ENCODE data around the gene MYO5A.

MYO5A gene

DNA sequence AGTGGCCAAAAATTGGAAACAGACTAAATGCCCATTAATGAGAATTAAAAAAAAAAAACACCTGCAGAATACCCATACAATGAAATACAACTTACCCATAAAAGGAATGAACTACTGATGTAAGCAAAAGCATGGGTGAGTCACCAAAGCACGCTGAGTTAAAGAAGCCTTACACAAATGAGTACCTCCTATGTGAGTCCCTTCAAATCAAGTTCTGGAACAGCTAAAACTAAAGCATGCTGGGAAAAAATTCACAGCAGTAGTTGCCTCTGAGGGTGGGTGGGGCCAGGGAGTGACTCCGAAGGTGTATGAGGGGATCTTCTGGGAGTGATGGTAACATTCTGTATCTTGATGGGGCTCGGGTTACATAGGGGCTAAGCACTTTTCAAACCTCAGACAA is 244.5 kb downstream of the MYO5A start:
- no peak for DNase-seq

DNA sequence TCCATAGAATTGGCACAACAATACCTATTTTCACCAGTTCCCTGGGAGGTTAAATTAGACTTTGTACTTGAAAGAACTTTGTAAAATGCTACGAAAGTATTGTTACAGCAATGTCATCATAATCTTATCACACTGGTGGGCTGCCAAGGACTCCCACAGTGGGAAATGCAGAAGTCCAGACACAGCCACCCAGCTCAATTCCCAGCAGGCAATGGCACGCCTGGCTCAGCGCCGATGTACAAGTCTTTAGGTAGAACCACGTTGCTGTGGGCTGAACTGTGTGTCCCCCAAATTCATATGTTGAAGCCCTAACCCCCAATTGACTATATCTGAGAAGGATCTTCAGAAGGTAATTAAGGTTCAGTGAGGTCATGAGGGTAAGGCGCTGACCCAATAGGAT is 245.4 kb downstream of the MYO5A start:
- no peak for DNase-seq

DNA sequence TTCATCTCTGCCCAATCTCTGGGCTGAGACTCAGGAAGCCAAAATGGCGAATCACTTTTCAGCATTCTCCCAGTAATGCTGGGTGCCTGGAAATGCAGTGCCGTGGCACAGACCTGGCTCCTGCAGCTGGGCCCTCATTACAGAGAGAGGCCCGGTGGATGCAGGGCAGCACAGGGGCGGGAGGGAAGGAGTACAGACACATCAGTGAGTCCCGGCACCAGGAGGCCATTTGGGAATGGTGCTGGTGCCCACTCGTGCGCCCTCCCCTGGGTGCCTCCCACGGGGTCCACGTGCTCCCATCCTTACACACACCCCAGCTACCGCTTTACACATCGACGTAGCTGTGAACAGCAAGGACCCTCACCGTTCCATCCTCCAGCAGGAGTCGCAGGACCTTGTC is 246.3 kb downstream of the MYO5A start:
- DNase-seq: no peak

DNA sequence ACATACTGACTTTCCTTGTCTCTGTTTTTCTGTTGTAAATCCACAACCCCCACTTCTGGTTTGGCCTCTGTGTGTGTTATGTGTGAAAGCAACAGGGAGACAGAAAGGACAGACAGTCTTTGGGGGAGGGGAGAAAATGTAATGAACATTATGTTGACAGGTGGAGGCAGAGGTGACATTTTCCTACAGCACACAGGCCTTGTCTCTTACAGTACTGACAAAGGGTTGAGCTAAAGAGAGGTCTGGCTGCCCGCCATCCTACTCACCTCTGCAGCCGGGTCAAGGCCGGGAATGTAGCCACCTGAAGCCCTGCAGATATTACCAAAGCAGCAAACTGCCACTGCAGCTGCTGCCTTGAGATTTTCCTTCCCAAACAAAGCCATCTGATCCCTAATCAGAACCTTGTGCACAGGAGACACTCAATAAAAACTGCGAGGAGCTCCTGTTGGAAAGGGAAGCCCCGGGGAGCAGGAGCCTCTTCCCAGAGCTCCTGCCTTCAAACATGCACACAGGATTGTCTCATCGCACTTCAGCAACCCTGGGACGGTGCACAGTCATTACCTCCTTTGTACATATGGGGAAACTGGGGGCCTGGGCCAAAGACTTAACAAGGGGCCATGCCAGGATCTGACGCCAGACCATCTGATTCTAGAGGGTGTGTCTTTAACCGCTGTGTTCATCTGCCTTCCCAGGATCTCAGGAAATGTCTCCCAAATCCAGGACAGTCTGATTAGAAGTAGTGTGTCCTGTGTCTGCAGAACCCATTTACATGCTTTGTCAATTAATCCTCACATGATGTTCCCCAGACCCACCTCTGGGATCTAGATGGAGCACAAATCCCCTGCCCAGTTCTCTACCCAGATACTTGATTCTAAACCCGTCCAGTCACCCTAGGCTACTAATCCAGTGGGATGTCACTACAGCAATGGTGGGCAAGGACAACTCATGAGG is 247.3 kb downstream of the MYO5A start:
- DNase-seq: no peak

DNA sequence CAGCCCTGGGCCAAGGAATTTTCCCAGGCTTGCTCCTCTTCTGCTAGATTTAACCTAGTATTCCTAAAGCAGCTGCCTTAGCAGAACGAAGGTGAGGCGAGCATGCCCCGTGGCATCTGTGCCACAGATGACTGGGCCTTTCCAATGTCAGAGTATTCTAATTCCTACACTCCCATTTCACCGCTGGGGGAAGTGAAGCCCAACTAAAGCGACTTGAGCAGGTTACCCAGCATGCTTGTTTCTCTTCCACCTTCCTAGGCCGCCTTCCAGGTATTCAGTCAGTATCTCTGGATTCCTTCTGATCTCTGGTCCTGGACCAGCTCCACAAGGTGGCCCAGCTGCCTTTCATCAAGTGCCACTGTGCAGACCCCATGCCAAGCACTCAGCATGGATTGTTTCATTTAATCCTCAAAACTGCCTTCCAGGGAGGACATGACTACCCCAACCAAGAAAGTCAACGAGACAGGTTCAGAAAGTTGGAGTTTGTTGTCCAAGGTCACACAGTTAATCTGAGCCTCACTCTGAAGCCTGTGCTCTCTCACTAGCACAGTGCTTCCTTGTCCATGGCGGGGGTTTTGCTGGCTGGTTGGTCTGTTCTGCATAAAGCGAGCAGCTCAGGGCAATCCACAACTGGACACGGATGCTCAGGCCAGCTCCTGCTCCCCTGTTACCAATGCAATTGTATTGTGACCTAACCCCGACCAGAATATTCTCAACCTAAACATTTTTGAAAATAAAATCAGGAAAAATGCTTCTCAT is 248.2 kb downstream of the MYO5A start:
- no peak for DNase-seq

DNA sequence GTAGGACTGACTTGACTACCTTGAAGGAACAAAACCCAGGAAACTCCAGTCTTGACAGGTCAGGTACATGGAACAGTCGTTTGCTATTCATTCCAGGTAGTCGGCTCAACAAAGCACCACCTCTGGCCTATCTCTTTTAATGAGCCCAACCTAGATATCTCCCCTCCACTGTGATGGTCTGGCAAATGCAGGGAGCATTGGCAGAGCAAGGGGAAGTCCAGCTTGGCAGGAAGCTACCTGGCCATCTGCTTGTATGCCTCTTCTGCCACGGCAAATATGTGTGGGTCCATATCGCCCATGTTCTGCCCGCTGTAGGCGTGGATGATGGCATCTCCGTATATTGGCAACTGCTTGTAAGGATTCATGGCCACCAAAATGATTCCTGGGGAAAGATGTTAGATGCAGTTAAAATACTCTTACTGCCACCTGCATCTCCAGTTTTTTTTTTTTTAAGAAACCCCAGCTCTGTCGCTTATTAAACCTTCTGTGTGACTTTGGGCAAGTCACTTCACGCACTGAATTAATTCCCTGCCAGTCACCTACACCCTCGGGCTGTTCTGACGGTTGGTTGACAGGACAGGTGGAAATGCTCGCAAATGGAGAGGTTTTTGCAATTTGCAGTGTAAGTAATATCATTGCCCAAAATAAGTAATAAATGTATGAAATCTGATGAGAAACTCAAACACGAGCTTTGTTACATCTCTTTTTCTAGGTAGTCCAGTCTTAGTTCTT is 249.9 kb downstream of the MYO5A start:
- DNase-seq: no peak

DNA sequence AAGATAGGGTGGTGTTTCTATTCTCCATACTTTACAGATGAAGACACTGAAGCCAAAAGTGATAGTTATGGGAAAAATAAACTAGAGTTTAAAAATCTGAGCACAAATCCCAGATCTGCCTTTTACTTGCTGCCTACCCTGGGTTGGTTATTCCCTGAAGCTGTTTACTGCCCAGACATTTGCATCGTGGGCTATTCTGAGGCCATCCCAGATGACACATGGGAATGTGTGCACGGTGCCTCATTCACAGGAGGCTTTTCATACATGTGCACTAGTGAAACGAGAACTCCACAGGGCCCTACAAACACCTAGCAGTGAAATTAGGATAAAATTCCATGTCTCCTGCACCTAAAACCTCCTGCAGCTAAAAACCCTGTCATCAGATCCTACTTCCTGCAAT is 250.5 kb downstream of the MYO5A start:
- no peak for DNase-seq

DNA sequence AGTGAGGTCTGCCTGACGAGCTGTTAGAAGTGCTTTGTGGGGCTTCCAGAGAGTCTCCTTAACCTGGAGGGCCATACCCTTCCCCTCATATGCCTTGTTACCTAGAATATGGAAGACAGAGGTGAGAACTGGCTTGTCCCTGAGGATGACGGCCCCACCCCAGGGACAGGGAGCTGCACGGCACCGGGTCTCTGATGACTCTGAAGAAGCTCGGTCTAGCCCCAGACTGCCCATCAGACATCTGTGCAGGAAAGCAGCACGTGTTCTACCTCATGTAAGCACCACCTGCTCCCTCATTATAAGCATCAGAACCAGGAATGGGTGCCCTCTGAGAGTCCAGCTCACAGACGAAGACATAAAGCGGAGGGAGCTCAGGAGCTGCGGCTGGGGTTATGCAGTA is 251.1 kb downstream of the MYO5A start:
- no peak for DNase-seq

DNA sequence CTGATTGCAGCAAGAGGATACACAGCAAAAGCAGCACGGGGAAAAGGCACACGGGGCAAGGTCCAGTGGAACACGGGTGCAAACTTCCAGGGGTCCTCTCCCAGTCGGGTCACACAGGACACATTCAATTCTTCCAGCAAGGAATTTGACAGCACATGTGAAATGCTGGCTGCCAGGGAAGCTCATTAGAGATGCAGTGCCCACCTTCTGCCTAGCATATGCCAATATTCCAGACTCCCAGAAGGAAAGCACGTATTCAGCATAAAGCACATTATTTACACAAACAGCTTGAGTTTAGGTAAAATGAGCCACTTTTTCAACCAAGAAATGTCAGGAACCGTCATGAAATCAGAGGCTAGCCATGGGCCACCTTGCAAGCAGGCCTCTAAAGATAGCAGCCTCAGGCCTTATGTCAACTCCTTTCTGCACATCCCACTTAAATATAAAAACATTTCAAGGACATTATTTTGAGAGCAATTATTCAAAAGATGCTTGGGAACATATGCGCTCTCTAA is 252.4 kb downstream of the MYO5A start:
- no peak for DNase-seq

DNA sequence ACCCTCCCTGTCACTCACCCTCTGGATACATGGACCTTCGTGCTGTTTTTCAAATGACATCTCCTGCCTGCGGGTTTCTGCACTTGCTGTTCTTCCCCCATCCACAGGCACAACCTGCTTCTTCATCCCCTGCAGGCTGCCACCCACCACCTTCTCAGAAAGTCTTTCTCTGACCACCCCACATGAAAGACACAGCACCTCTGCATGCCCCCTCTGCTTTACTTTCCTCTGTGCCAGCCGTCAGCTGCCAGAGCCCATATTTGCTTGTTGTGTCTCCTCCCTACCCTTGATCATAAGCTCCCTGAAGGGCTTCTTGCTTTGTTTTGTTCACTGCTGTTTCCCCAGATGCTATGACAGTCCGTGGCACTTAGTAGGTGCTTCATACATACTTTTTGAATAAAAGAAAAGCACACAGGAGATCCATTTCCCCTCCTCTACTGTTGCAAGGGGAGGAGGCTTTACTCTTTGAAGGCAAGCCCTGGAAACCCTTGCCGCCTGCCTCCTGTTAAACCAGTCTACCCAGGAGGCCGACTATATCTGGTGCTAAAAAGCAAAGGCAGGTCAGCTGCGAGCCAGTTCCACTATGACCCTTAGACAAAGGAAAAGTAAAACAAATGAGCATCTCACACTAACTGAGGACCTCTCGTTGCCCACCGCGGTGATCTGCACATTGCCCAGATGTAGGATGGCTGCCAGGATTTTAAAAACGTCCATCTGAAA is 265.0 kb downstream of the MYO5A start:
- DNase-seq: no peak

DNA sequence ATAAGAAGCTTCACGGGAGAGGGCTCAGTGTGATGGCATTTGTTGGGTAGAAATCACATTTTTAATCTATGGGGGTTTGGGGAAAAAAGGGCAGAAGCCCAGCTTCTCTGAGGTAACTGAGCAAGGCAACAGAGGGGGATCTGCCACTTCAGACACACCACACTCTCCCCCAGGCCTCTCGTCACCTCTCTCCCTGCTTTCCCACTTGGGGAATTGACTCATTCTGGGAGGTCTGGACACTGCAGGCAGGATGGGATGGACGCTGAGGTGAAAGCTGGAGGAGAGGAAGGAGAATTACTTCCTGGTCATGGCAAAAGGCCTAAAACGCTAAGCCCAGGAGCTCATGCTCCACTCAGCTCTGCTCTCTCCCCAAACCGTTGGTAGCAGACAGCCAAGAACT is 266.3 kb downstream of the MYO5A start:
- no peak for DNase-seq

DNA sequence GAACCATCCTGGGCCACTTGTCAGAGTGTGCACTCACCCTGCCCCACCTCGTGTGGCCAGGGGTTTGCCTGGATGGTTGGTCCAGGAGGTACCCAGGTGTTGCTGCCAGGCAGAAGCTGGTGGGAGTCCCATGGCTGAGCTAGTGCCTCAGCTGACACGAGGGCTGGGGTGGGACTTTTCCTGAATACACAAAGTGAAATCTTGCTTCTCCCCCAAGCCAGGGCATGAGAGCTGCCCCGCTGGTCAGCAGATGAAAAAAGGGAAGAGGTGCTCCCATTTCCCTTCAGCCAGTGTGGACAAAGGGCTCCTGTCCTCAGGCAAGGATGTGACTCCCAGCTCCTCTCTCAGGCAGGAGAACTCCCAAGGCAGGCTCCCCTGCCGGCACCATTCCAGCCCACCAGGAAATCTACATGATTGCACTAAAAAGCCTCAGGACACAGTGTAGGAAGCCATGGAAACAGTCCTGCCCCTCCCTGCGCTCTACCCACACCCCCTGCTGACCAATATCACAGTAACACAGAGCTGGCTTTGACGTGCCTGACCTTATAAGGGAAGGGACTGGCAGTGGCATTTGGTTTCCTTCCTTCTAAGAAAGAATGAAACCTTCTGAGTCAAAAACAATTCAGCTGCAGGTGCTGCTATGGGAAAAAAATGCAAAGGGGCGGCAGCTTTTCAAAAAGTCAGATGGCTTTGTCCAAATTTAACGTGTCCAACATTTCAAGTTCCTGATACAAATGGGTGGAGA is 267.0 kb downstream of the MYO5A start:
- DNase-seq: peak; percentile 67

DNA sequence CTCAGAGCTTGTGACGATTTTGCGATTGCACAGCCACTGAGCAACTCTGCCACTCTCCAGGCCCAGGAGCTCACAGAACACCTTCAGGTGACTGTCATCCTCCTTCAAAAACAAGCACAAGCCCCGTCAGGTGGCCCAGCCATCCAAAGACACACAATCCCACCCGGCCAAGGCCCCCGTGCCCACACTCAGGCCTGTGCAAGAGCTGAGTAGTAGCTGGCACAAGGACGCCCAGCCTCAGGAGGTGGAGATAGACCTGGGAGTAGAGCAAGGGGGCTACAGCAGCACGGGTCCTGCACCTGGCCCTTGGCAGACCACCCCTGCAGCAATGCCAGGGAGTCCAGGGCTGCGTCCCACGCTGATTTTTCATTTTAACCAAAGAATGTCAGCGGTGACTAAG is 267.7 kb downstream of the MYO5A start:
- no peak for DNase-seq

DNA sequence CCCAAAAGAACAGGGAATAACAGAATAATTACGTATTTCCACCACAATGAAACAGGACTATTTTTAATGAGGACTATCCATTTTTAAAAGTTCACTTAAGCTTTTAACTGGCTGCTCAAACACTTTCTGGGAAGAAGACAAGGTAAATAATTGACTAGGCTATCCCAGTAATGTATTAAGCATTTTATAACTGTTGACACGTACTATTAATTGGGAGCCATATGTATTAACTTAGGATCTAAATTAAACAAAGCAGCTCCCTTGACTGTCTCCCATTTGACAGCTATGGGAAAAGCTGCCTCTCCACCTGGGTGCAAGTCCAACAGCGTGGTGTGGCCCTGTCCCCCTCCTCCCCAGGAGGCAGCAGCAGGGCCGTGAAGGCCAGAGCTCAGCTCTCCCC is 269.2 kb downstream of the MYO5A start:
- no peak for DNase-seq

DNA sequence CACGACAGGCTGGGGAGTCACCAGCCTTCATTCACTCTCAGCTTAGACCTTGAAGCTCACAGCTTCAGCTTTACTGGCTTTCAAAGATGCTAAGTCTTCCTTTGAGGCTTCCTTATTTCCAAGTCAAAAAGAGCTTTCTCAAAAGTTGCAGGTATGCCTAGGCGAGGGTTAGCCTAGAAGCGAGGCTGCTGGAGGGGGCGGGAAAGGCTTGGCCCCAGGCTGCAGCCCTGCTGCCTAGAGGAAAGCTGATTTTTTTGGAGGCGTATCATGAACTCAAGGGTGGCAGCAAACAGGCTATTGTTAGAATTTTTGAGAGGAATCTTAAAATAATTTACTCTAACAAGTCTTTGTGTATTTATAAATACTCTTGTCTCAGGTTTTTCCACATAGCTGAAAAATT is 270.2 kb downstream of the MYO5A start:
- DNase-seq: no peak

DNA sequence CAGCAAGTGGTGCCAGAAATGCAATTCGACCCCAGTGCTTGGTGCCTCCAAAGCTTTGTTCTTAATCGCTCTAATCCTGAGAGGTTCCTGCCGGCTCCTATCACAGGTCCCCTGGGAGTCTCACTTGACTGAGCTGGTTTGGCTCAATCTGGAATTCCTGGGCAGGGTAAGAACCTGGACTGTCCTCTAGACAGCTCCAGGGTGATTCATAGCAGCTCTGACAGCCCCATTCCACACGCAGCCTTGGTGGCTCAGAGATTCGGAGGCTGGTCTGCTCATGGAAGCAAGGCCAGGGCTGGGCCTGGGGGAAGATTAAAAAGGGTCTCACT is 271.0 kb downstream of the MYO5A start:
- DNase-seq: no peak

Measured in CD4-positive, alpha-beta T cell treated with Interleukin-10 for 1 hour (primary cell).